Urinary bladder (tissue), 4 donors: ENCODE results near the gene CCDC160. TPM values are rescaled to one million over a fixed set of nuclear protein-coding genes. Genes with fewer than 3 reads are reported as not detected.
"Not testable (repeated sequence)": the region's sequence is repeated elsewhere in the genome, so short reads cannot be mapped to it uniquely, and the experiment has no call there.

Experiments
- DNase-seq: peaks from one replicate; pipeline ENCODE4 v3.0.0-alpha.2; 2015; ENCODE audit errors: extremely low spot score
- H3K27ac ChIP-seq: one replicate; pipeline ENCODE4 v1.5.1; 2013; ENCODE audit warnings: low read depth, mild to moderate bottlenecking, moderate library complexity
- H3K36me3 ChIP-seq: one replicate; pipeline ENCODE4 v1.6.1; 2013; ENCODE audit warnings: mild to moderate bottlenecking, moderate library complexity; ENCODE audit not compliant: insufficient read depth
- H3K4me1 ChIP-seq: one replicate; pipeline ENCODE4 v1.6.1; 2013; ENCODE audit warnings: mild to moderate bottlenecking, moderate library complexity; ENCODE audit not compliant: insufficient read depth
- H3K4me3 ChIP-seq: one replicate; pipeline ENCODE4 v1.5.1; 2013; ENCODE audit warnings: low read depth, low read length
- WGBS: extraction: QIAGEN DNeasy Blood & Tissue Kit; methylation state at CpG from one replicate; pipeline ENCODE4 v1.1.7; 2013; 5-methylcytosine and 5-hydroxymethylcytosine counted together
- polyA plus RNA-seq: library from polyadenylated mRNA; stranded (reverse); fragments of 200-250 nt; gene quantifications from one replicate; pipeline ENCODE4 v1.2.3, GENCODE V29; 2013
- total RNA-seq: library from RNA; depleted of rRNA; stranded (reverse); fragments of >200 nt; gene quantifications from one replicate; pipeline ENCODE4 v1.2.3, GENCODE V29; 2014
- donor health status: healthy with polysubstance abuse.
- donor health status: healthy.

Gene CCDC160
- 1.3 TPM for total RNA-seq
- polyA plus RNA-seq, result 0.20 TPM

GRCh38 chrX:134236626-134237614, at the start of gene CCDC160:
TSS of gene CCDC160 (plus strand) at chrX:134237182. CDS start at chrX:134244801, 7,619 bp downstream.
- WGBS, result 5% methylated on average over 70 of the region's 70 CpGs
- Histone ChIP-seq H3K4me3 (peak within 1 kb of the TSS; percentile 67), H3K36me3 (no peaks in the 10 kb centered on the region), H3K4me1 (no peaks in the 10 kb centered on the region), H3K27ac (no peak within 1 kb of the TSS)
- no peak for DNase-seq

- Histone ChIP-seq H3K36me3 (no peaks in the 10 kb centered on the region), H3K4me1 (no peaks in the 10 kb centered on the region), H3K4me3 (no peak overlapping the region), H3K27ac (no peak overlapping the region)
- DNase-seq, result no peak
- WGBS, result 16% methylated on average over 2 of the region's 2 CpGs
These were observed 45.7 kb upstream of the CCDC160 start for GRCh38 chrX:134191281-134191680.

GRCh38 chrX:134194915-134195314, 42.1 kb upstream of the CCDC160 start:
- H3K36me3 ChIP-seq, result no peaks in the 10 kb centered on the region
- WGBS, result 70% methylated on average over 6 of the region's 6 CpGs
- H3K4me1 ChIP-seq, result no peaks in the 10 kb centered on the region
- DNase-seq, result no peak
- no peak overlapping the region for H3K27ac ChIP-seq
- H3K4me3 ChIP-seq, result no peak overlapping the region

DNA sequence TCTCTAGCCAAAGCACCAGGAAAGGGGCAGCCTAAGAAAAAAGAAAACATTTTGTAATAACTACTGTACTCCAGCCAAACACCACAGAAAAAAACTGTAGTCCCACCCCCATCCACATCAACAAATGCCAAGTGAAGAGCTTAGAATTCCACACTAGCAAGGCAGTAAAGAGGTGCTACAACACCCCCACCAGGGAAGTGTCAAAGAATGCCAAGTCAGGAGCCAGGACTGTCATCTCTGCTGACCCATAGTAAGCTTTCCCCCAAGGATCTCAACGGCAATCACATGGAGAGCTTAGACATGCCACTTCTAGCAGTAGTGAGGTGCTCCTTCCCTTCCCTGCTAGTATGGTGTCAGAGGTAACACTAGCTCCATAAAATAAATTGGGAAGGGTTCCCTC, 34.4 kb upstream of the CCDC160 start:
- DNase-seq, result no peak
- H3K36me3 ChIP-seq, result no peaks in the 10 kb centered on the region
- 17% methylated on average over 1 of the region's 1 CpG for WGBS
- H3K4me3 ChIP-seq, result no peak overlapping the region
- H3K27ac ChIP-seq, result no peak overlapping the region
- no peaks in the 10 kb centered on the region for H3K4me1 ChIP-seq

DNA sequence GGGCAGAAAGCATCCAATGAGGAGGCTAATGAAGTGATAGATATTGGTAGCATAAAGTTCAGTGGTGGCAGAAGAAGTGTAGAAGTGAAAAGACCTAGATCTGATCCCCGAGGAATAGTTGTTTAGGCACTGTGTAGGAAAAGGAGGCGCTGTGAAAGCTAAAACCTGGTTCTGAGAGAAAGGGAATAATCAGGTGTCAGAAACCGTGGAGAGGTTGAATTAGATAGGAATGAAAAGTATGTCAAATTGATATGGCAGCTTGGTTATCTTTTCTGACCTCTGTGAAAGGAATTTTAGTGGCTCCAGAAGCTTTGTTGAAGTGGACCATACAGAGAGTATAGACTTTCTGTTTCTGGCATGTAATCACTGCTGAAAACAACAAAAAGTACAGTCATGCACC, 30.8 kb upstream of the CCDC160 start:
- H3K4me1 ChIP-seq, result no peaks in the 10 kb centered on the region
- H3K36me3 ChIP-seq, result no peaks in the 10 kb centered on the region
- no peak overlapping the region for H3K4me3 ChIP-seq
- no peak for DNase-seq
- WGBS, result 69% methylated on average over 3 of the region's 3 CpGs
- H3K27ac ChIP-seq, result no peak overlapping the region

DNA sequence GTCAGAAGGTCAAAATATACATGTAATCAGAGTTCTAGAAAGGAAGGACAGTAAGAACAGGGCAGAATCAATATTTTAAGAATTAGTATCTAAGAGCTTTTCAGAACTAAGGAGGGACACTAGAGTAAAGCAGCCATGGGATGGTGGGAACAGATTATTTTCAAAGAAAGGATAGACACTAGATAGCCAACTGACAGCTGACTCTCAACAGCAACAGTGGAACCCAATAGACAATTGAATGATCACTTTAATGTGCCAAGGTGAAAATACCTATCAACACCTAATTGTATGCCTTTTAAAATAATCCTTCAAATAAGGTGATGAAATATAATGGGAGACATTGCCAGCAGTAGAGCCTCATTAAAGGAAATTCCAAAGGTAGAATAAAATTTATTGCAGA, 26.5 kb upstream of the CCDC160 start:
- Histone ChIP-seq H3K4me3 (no peak overlapping the region), H3K36me3 (no peaks in the 10 kb centered on the region), H3K4me1 (no peaks in the 10 kb centered on the region), H3K27ac (no peak overlapping the region)
- DNase-seq, result no peak

DNA sequence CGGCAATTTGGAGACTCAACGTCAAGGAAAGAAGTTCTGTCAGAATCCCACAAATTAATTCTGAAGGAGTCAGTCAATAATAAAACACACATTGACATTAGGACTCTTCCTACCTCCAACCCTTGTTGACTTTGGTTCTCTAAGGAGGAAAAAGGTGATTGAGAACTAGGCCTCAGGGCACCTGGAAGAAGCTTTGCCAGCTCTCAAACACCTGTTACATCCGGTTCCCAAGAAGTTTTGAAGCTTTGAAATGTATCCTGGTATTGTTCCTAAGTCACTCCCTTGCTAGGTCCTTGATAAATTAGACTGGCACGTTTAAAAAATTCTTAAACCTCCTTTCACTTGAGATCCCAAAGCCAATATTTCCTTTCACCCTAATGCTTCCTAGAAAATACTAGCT, 1.7 kb upstream of the CCDC160 start:
- H3K27ac ChIP-seq, result no peak overlapping the region
- no peak overlapping the region for H3K4me3 ChIP-seq
- no peaks in the 10 kb centered on the region for H3K36me3 ChIP-seq
- DNase-seq, result no peak
- H3K4me1 ChIP-seq, result no peaks in the 10 kb centered on the region
- WGBS, result 83% methylated on average over 4 of the region's 4 CpGs

DNA sequence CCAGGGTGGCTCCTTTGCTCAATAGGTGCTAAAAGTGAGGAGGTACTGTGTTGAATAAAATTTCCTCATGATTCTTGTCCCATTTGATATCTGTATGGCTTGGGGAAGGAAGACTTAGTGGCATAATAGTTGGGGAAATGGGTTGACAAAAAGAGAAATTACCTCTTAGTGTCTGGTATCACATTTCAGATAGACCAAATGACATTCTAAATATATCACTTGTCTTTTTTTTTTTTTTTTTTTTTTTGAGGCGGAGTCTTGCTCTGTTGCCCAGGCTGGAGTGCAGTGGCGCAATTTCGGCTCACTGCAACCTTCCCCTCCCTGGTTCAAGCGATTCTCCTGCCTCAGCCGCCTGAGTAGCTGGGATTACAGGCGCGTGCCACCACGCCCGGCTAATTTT, 1.2 kb downstream of the CCDC160 start:
- not testable (repeated sequence) for H3K4me1 ChIP-seq, DNase-seq, H3K36me3 ChIP-seq, H3K4me3 ChIP-seq, H3K27ac ChIP-seq
- WGBS, result 98% methylated on average over 9 of the region's 9 CpGs

DNA sequence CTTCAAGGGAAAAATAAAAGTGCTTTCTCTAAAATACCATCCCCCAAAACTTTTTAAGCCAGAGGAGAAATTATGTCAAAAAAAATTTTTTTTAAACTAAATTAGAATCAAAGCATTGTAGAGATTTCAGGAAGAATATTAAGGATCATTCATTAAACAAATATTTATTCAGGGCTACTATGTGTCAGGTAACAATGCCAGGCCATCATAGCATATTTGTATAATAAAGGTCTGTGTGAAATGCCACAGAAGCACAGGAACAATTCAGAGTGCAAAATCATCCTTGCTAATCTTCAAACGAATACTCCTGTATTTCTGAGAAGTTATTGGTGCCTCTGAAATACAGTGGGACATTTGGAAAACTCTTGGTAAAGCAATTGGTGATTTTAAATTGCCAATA, 2.0 kb downstream of the CCDC160 start:
- 83% methylated on average over 1 of the region's 1 CpG for WGBS
- H3K4me3 ChIP-seq, result no peak overlapping the region
- H3K4me1 ChIP-seq, result no peaks in the 10 kb centered on the region
- no peak for DNase-seq
- H3K27ac ChIP-seq, result no peak overlapping the region
- H3K36me3 ChIP-seq, result no peaks in the 10 kb centered on the region

- H3K36me3 ChIP-seq, result no peaks in the 10 kb centered on the region
- no peak for DNase-seq
- WGBS, result 58% methylated on average over 2 of the region's 2 CpGs
- H3K4me1 ChIP-seq, result no peaks in the 10 kb centered on the region
- no peak overlapping the region for H3K27ac ChIP-seq
- H3K4me3 ChIP-seq, result no peak overlapping the region
These were observed 3.2 kb downstream of the CCDC160 start for GRCh38 chrX:134240209-134240608.

DNA sequence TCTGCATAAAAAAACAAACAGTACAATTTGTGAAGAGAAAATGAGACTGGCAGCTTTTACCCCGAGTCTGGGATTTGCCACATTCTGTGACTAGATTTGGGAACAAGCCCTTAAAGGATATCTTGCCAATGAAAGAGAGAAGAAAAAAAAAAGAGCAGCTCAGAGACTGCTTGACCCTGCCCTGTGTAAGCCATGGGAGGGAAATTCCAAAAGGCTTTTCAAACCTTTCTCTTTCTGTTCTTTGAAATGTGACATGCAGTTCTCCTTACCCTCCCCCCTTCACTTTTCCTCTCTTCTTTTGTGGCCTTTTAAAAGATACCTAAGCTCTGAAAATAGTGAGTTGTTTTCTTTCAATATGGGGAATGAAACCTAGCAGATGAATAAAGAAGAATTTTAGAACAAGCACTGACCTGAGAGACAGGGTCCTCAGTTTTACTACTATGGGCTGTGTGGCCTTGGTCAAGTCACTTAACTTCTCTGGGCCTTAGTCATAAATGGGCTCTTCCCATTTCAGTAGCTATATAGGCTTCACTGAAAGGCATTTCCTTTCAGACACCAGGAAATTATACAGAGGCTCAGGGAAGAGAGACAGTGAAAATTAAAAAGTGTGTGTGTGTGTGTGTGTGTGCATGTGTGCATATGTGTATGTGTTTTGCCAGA, 5.1 kb downstream of the CCDC160 start:
- DNase-seq, result no peak
- no peaks in the 10 kb centered on the region for H3K36me3 ChIP-seq
- no peaks in the 10 kb centered on the region for H3K4me1 ChIP-seq
- H3K4me3 ChIP-seq, result no peak overlapping the region
- H3K27ac ChIP-seq, result no peak overlapping the region
- 80% methylated on average over 1 of the region's 1 CpG for WGBS

DNA sequence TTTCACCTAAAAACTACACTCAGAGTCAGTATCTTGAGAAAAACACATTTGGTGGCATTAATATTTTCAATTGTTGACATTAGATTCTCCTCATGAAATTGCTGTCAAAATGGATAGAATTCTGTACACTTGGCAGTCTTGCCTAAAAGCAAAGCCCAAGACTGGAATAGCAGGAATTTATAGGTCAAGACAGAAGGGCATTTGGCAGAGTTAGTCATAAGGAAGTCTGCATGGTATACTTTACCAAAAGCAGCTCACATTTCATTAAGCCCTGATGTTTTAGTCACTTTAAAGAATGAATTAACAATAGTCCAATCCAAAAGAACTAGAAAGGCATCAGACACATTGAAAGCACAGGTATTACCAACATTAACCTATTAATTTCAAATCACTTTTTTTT, 7.1 kb downstream of the CCDC160 start:
- no peak for DNase-seq
- Histone ChIP-seq H3K36me3 (no peaks in the 10 kb centered on the region), H3K4me1 (no peaks in the 10 kb centered on the region), H3K4me3 (no peak overlapping the region), H3K27ac (no peak overlapping the region)

GRCh38 chrX:134246282-134246681, 9.3 kb downstream of the CCDC160 start:
- Histone ChIP-seq H3K4me3 (no peak overlapping the region), H3K36me3 (no peaks in the 10 kb centered on the region), H3K4me1 (no peaks in the 10 kb centered on the region), H3K27ac (no peak overlapping the region)
- no peak for DNase-seq
- WGBS, result 23% methylated on average over 7 of the region's 7 CpGs

GRCh38 chrX:134247492-134247891, 10.5 kb downstream of the CCDC160 start:
- Histone ChIP-seq H3K4me3 (no peak overlapping the region), H3K4me1 (no peaks in the 10 kb centered on the region), H3K36me3 (no peaks in the 10 kb centered on the region), H3K27ac (no peak overlapping the region)
- DNase-seq, result no peak
- WGBS, result 80% methylated on average over 3 of the region's 3 CpGs
